Mucosa of rectum (tissue), 2 donors: Measurements from ENCODE around the gene NUDT16L1.

Experiments
- H3K27ac ChIP-seq, 2 donors: one replicate each; pipeline ENCODE4 v1.7.0; 2013; ENCODE audit warnings: inconsistent platforms in 2 of 2, low read depth in 2 of 2, low read length in 2 of 2
- H3K27me3 ChIP-seq, 2 donors: one replicate each; pipeline ENCODE4 v1.7.0; 2013; ENCODE audit warnings: low read length in 2 of 2; ENCODE audit not compliant: control insufficient read depth in 2 of 2, insufficient read depth in 2 of 2
- H3K36me3 ChIP-seq, 2 donors: one replicate each; pipeline ENCODE4 v1.7.0; 2013; ENCODE audit warnings: low read length in 2 of 2; ENCODE audit not compliant: control insufficient read depth in 2 of 2, insufficient read depth in 2 of 2
- H3K4me1 ChIP-seq, 2 donors: one replicate each; pipeline ENCODE4 v1.7.0; 2013; ENCODE audit warnings: low read length in 2 of 2, mild to moderate bottlenecking in 1 of 2; ENCODE audit not compliant: control insufficient read depth in 2 of 2, insufficient read depth in 2 of 2
- H3K4me3 ChIP-seq, 2 donors: one replicate each; pipeline ENCODE4 v1.7.0; 2013; ENCODE audit warnings: low read length in 2 of 2
- H3K9ac ChIP-seq, 2 donors: one replicate each; pipeline ENCODE4 v1.7.0; 2013; ENCODE audit warnings: low read length in 2 of 2, low read depth in 1 of 2, mild to moderate bottlenecking in 1 of 2
- H3K9me3 ChIP-seq, 2 donors: one replicate each; pipeline ENCODE4 v1.7.0; 2013; ENCODE audit warnings: low read length in 2 of 2; ENCODE audit not compliant: control insufficient read depth in 2 of 2
- donor health status: healthy.
- donor health status: Normal muscosa, but diverticular disease.

NUDT16L1 gene

DNA sequence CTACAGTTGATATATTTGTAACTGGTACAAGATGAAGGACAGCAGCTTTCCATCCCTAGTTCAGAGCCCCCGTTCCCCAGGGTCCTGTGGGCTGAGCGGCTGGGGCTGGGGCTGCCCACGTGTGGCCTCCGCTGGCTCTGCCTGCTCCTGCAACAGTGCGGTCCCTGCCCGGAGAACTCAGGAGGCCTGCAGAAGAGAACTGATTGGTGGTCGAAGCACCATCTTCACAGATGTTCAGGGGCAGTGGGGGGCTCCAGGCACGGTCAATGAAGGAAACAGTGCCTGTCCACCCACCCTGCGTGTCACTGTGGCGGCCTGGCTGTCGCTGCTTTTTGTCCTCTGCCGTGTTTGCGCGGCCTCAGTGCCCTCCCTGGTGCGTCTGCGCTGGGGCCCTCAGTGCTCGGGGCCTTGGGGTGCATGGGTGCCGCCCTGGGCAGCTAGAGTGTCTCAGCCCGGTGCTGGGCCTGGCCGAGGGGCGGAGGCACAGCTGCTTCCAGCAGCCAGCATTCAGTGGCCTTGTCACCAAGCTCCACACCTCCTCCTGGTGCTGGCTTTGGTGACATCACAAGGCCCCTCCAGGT lies 4.2 kb upstream of the NUDT16L1 start:
- H3K27ac ChIP-seq = no peak overlapping the region
- H3K27me3 ChIP-seq = no peaks in the 10 kb centered on the region
- H3K4me3 ChIP-seq = no peak overlapping the region
- no peak overlapping the region for H3K9ac ChIP-seq
- H3K36me3 ChIP-seq = peaks cover 26 to 39% of the 10 kb centered on the region in 2 donors
- H3K4me1 ChIP-seq = peaks cover 11 to 12% of the 10 kb centered on the region in 2 donors
- no peaks in the 10 kb centered on the region for H3K9me3 ChIP-seq

DNA sequence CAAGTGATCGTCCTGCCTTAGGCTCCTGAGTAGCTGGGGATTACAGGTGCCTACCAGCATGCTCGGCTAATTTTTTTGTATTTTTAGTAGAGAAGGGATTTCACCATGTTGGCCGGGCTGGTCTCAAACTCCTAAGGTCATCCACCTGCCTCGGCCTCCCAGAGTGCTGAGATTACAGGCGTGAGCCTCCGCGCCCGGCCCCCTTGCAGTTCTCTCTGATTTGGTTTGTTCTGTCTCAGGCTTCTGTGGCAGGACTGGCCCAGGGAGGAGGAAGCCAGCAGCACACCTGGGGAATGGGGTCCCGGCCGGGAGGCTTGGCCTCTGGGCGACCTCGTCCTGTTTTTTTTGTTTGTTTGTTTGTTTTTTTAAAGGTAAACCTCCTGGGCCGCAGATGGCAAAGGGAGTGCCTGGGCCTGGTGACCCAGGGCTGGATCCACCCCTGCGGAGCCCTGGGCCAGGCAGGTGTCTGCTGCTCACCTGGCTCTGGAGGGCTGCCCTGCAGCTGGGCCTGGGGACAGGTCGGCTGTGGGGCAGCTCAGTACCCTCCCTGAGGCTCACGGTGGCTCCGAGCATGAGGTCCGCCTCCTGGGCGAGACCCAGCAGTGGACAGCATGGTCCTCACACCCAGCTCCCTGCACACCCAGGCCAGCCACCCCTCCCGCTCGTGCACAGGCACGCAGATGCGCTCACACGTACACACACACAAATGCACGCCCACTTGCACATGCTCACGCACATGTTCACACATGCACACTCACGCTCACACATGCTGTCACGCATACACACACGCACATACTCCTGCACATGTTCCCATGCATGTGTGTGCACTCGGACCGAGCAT lies 3.3 kb upstream of the NUDT16L1 start:
- Histone ChIP-seq H3K9me3 (no peaks in the 10 kb centered on the region), H3K36me3 (peaks cover 21 to 33% of the 10 kb centered on the region in 2 donors), H3K27me3 (no peaks in the 10 kb centered on the region)

DNA sequence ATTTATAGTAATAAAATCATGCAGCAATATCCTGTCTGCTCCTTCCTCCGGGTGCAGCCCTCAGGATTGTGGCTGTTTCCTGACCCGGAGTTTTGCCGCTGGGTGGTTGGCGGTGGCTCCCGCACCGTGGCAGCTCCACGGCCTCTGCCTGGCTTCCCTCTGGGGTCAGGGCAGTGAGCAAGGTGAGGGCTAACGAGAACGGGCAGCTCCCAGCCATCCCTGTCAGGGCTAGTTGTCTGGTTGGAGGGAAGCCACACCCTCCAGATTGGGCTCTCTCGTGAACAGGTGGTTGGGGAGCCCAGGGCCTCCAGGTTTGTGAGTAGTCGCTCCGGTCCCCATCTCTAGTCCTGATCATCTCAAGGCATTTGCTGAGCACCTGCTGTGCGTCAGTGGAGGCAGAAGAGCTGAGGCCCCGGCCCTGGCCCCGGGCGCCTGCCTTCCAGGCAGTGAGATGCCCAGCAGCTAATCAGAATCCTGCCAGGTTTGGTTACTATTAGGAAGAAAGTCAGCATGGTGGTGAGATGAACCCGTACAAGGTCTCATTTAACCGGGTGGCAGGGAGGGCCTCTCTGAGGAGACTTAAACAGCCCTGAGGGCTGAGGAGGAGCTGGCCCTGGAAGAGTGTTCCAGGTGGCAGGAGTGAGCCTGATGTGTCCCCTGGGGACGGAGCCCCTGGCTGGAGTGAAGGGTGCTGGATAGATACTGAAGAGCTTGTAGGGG lies 2.3 kb upstream of the NUDT16L1 start:
- Histone ChIP-seq H3K4me1 (peaks cover 16 to 19% of the 10 kb centered on the region in 2 donors), H3K27ac (no peak overlapping the region), H3K27me3 (no peaks in the 10 kb centered on the region), H3K9ac (no peak overlapping the region), H3K9me3 (no peaks in the 10 kb centered on the region), H3K36me3 (peaks cover 25 to 36% of the 10 kb centered on the region in 2 donors), H3K4me3 (no peak overlapping the region)

More for the DNA sequence above, 3.3 kb upstream of the NUDT16L1 start:
- H3K27ac ChIP-seq = no peak overlapping the region
- H3K4me3 ChIP-seq = no peak overlapping the region
- no peak overlapping the region for H3K9ac ChIP-seq
- H3K4me1 ChIP-seq = peaks cover 16% of the 10 kb centered on the region in 2 donors

DNA sequence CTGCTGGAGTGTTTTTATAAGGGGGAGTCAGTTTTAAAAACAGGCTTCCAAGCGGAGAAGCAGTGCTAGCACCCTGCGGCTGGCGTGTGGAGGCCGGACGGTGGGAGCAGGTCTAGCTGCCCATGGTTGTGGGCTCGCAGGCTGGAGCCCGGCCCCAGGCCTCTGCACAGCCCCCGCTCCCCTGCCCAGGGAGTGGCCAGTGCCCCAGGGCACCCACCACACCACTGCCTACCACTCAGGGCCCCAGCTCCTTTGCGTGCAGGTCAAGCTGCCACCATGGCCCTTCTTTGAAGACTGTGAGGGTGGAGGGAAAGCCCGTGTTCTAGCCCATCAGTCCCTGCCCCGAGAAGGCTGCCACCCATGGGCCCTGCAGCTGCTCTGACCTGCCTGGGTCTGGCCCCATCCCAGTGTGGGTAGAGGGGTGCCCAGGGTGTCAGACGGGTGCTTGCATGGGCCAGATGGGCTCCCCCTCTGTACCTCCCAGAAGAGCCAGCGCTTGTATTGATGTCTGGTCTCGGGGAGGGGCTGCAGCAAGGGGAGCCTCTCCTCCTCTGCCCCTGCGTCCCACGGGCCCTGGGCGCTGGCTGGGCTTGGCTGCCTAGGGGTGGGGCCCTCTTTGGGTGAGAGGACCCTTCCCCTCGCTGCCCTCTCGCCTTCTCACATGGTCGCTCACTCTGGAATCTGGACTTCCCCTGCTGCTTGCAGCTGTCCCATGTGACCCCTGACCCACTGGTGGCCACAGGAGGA lies 1.5 kb upstream of the NUDT16L1 start:
- Histone ChIP-seq H3K4me1 (peaks cover 16 to 19% of the 10 kb centered on the region in 2 donors), H3K9me3 (no peaks in the 10 kb centered on the region), H3K27ac (no peak overlapping the region), H3K36me3 (peaks cover 26 to 36% of the 10 kb centered on the region in 2 donors), H3K9ac (no peak overlapping the region), H3K27me3 (no peaks in the 10 kb centered on the region), H3K4me3 (no peak overlapping the region)

DNA sequence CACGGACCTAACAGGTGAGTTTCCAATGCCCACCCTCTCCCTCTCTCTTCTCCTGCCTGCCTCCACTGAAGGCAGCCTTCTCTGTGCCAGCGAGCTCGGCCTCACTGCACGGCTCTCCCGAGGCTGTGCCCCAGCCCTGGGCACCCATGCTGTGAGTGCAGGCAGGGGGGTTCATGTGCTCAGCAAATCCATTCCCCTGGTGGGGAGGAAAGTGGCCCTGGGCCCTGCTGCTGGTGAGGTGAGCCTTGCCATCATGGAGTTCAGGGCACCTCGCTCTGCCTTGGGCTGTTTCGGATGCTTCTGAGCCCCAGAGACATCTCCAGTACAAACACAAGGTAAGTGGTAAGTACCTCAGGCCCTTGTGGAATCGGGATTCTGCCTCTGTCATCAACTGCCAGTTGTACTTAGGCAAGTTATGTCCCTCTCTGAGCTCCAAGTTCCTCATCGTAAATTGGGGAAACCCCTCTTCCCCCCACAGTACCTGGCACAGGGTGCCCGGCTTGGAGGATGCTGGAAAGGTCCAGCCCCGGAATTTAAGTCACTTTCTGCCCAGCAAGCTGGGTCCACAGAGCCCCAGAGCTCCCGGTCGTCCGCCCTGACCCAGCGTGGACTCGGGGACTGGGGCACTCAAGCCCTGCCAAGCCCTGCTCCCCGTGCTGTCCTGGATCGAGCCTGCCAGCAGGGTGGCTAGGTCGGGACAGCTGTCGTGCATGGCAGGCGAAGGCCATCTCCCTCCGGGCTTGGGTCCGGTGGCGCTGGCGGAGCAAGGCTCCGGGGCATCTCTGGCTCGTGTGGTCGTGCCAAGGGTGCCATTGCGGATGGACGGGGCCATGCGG lies 684 bp upstream of the NUDT16L1 start:
- Histone ChIP-seq H3K27ac (peak overlapping the region; percentile 74 to 93), H3K9ac (peak overlapping the region; percentile 76 to 83), H3K27me3 (no peaks in the 10 kb centered on the region), H3K4me1 (peaks cover 16 to 19% of the 10 kb centered on the region in 2 donors), H3K36me3 (peaks cover 29 to 40% of the 10 kb centered on the region in 2 donors), H3K4me3 (peak overlapping the region; percentile 80 to 96), H3K9me3 (no peaks in the 10 kb centered on the region)

DNA sequence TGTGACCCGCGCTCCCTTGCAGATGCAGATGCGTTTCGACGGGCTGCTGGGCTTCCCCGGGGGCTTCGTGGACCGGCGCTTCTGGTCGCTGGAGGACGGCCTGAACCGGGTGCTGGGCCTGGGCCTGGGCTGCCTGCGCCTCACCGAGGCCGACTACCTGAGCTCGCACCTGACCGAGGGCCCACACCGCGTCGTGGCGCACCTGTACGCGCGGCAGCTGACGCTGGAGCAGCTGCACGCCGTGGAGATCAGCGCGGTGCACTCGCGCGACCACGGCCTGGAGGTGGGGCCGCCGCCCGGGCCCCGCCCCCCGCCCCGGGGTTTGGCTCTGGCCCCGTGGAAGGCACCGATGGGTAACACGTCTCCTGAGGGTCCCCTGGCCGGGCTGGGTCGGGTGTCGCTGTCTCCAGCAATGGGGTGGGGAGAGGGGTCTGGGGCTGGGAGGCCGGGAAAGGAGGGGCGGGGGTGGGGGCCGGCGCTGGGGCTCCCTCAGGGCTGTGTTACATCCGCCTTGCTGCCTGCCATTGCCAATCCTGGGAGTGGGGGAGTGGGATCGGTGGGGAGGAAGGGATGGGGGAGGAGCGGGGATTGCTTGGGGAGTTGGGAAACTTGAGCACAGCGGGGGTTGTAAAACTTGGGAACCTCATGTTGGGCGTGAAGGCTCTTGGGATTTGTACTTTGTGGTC lies 737 bp downstream of the NUDT16L1 start:
- Histone ChIP-seq H3K9me3 (no peaks in the 10 kb centered on the region), H3K36me3 (peaks cover 25 to 31% of the 10 kb centered on the region in 2 donors), H3K9ac (peak overlapping the region; percentile 79 to 89), H3K27me3 (no peaks in the 10 kb centered on the region), H3K27ac (peak overlapping the region; percentile 87 to 93), H3K4me1 (peaks cover 16 to 19% of the 10 kb centered on the region in 2 donors), H3K4me3 (peak overlapping the region; percentile 79 to 96)

DNA sequence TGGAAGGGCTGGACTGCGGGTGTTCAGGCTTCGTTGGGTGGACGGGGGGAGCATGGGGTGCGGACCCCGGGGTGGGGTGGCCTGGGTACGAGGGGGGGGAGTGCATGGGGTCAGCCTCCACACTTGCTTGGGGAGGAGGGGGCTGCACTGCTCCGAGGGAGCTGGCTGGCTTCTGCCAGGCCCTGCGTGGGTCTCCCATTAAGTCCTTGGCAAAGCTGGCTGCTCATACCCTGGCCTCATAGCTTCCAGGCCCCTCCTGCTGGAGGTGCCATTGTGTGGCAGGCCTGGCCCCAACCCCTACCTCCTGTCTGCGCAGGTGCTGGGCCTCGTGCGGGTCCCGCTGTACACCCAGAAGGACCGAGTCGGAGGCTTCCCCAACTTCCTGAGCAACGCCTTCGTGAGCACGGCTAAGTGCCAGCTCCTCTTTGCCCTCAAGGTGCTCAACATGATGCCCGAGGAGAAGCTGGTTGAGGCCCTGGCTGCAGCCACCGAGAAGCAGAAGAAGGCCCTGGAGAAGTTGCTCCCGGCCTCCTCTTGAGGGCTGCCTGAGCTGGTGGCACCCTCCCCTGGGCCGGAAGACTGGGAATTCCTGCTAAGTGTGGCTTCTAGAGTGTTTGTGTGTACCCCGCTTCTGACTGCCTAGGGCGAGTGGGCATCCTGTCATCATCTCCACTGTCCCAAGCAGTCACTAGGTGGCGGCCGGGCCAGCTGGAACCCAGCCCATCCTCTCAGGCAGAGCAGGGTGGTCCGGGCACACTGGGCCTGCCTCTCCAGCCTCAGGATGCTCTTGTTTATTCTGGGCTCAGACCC lies 1.5 kb downstream of the NUDT16L1 start:
- Histone ChIP-seq H3K9ac (no peak overlapping the region), H3K27me3 (no peaks in the 10 kb centered on the region), H3K27ac (no peak overlapping the region), H3K36me3 (peaks cover 29 to 36% of the 10 kb centered on the region in 2 donors), H3K4me3 (peak overlapping the region; percentile 60 to 96), H3K4me1 (peaks cover 16 to 19% of the 10 kb centered on the region in 2 donors), H3K9me3 (no peaks in the 10 kb centered on the region)

DNA sequence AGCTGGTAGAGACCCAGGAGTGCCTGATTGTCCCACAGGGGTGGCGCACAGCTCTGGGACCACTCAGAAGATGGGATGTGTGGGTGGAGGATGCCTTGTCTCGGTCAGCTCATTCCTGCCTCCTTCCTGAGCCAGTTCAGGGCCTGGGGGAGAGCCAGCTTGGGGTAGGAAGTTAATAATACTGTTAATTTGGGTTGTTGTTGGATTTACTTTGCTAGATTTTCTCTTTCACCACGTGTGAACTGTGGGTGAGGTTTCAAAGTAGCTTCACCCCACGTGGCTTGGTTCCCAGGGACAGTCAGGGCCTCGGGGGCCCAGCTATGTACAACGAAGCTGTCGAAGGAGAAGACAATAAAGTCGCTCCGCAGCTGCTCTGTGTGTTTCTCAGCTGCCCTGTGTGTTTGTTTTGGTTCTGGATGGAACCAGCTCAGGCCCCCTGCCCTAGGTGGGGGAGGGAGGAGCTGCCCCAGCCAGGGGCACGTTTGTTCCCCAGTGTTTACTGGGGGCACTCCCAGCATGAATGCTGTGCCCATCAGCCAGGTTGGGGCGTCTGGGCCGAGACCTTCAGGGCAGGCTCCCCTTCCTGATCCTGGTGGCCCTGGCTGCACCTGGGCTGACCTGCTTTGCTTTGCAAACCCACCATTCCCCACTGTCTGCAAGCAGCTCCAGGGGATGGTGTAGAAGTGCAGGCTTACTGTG lies 2.3 kb downstream of the NUDT16L1 start:
- Histone ChIP-seq H3K27ac (no peak overlapping the region), H3K36me3 (peaks cover 34 to 43% of the 10 kb centered on the region in 2 donors), H3K4me3 (no peak overlapping the region), H3K4me1 (peaks cover 16 to 19% of the 10 kb centered on the region in 2 donors), H3K9ac (no peak overlapping the region), H3K27me3 (no peaks in the 10 kb centered on the region), H3K9me3 (no peaks in the 10 kb centered on the region)
